GM19372 (cell line): Measurements from ENCODE around the gene SYNE4.
"Not testable (repeated sequence)": the region's sequence is repeated elsewhere in the genome, so short reads cannot be mapped to it uniquely, and the experiment has no call there.

Source experiments
- ATAC-seq: cut with Tn5 transposase; IDR thresholded peaks from one replicate; pipeline ENCODE4 v1.9.1; 2021; ENCODE audit warnings: mild to moderate bottlenecking, low read depth, moderate library complexity; ENCODE audit not compliant: unreplicated experiment

The SYNE4 gene

GRCh38 chr19:35991731-35992450 lies 16.7 kb downstream of the SYNE4 start:
- no peak for ATAC-seq

- no peak for ATAC-seq
These were observed 17.6 kb downstream of the SYNE4 start for GRCh38 chr19:35990771-35991730.

- no peak for ATAC-seq
These were observed 18.5 kb downstream of the SYNE4 start for GRCh38 chr19:35990156-35990555.

- no peak for ATAC-seq
These were observed 19.8 kb downstream of the SYNE4 start for GRCh38 chr19:35988824-35989223.

GRCh38 chr19:35987571-35987896 lies 21.1 kb downstream of the SYNE4 start:
- ATAC-seq, result no peak

- ATAC-seq, result no peak
These were observed 21.7 kb downstream of the SYNE4 start for GRCh38 chr19:35986664-35987570.

GRCh38 chr19:35986111-35986510 lies 22.5 kb downstream of the SYNE4 start:
- ATAC-seq, result no peak

- no peak for ATAC-seq
These were observed 25.4 kb downstream of the SYNE4 start for GRCh38 chr19:35983177-35983576.

GRCh38 chr19:35980997-35981396 lies 27.6 kb downstream of the SYNE4 start:
- not testable (repeated sequence) for ATAC-seq

- no peak for ATAC-seq
These were observed 29.7 kb downstream of the SYNE4 start for GRCh38 chr19:35978832-35979365.

- ATAC-seq, result no peak
These were observed 30.3 kb downstream of the SYNE4 start for GRCh38 chr19:35978271-35978670.

GRCh38 chr19:35977446-35978222 lies 31.0 kb downstream of the SYNE4 start:
- ATAC-seq, result no peak

- no peak for ATAC-seq
These were observed 32.9 kb downstream of the SYNE4 start for GRCh38 chr19:35975608-35976214.

- no peak for ATAC-seq
These were observed 35.1 kb downstream of the SYNE4 start for GRCh38 chr19:35973487-35973886.

GRCh38 chr19:35966771-35967170 lies 41.8 kb downstream of the SYNE4 start:
- no peak for ATAC-seq

GRCh38 chr19:35963514-35963913 lies 45.1 kb downstream of the SYNE4 start:
- ATAC-seq, result no peak

- no peak for ATAC-seq
These were observed 48.1 kb downstream of the SYNE4 start for GRCh38 chr19:35960432-35960972.

GRCh38 chr19:35959968-35960320 lies 48.7 kb downstream of the SYNE4 start:
- ATAC-seq, result no peak
